Glomerular endothelial cell (primary cell): Measurements from ENCODE around the gene FAM107B. TPM values are rescaled to one million over a fixed set of nuclear protein-coding genes. Genes with fewer than 3 reads are reported as not detected.

Experiments used
- DNase-seq: peaks from one replicate; pipeline ENCODE4 v3.0.0-alpha.2; 2011; ENCODE audit warnings: low read depth, low spot score; ENCODE audit errors: extremely low read depth
- total RNA-seq: library from RNA; depleted of rRNA; stranded (reverse); fragments of >200 nt; gene quantifications from 2 replicates; pipeline ENCODE4 v1.2.3, GENCODE V29; 2015

The FAM107B gene
- total RNA-seq, 1 donor from 2014 or later, result 81.1 TPM

DNA sequence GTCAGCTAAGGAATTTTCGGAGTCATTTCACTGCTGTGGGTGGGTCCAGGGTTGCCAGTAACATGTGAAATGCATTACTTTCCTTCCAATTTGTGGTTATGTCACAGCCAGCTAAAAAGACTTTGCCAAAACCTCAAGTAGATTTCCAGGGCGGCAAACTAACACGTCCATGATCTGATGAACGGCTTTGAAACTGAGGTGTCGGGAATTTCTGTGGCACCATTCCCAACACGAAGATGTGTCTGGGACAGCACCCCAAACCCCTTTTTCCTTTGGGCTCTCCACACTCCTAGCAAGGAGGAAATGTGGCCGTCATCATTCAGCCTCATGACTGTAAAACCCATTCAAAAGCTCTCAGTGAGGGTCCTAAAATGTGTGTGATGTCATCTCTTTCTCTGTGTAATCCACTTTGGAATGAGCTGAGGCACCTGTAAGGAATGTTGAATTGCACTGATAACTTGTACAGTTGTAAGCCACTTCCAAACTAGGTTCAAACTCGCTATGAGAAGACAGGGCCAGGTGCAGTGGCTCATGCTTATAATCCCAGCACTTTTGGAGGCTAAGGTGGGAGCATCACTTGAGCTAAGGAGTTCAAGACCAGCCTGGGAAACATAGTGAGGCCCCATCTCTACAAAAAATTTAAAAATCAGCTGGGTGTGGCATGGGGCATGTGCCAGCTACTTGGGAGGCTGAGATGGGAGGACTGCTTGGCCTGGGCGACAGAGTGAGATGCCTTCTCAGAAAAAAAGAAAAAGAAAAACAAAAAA is 297.9 kb downstream of the FAM107B start:
- no peak for DNase-seq

- DNase-seq, result no peak
These were observed 298.7 kb downstream of the FAM107B start for GRCh38 chr10:14476006-14476405.

DNA sequence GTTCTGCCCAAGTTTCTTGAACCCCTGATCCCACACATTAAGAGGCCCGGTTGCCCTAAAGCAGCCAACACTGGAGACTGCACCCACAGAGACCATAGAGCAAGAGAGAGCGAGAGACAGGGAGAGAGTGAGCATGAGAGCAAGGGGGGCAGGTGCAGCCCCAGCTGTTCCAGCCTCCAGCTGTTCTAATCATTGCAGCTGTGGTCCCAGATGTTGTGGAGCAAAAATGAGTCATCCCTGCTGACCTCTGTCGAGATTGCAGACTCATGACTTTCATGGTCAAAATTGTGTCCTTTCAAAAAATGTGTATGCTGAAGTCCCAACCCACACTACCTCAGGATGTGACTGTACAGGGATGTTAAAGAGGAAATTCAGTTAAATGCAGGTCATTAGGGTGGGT is 300.0 kb downstream of the FAM107B start:
- no peak for DNase-seq

DNA sequence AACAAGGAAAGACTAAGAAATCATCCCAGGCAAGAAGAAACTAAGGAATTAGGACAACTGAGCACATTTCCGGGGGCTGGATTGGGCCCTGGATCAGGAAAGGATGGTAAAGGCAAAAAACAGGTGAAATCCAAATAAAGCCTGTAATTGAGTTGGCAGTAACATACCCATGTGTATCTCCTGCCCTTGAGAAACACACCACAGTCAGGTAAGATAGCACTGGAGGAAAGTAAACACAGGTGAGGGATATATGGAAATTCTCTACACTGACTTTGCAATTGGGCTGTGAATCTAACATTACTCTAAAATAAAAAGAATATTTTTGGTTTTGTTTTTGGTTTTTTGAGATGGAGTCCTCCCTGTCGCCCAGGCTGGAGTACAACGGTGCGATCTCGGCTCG is 303.8 kb downstream of the FAM107B start:
- DNase-seq, result no peak

GRCh38 chr10:14468726-14469125 is 306.0 kb downstream of the FAM107B start:
- no peak for DNase-seq

Other genes starting within 250 kb of the FAM107B start
- gene CDNF, start 63.1 kb upstream of the FAM107B start, total RNA-seq, result 5.8 TPM in 1 of 2 replicates, not detected in the other
- gene HSPA14, start 63.4 kb upstream of the FAM107B start, total RNA-seq, result 8.0 and 10.3 TPM in 2 replicates
- gene MSANTD7, start 63.4 kb upstream of the FAM107B start, total RNA-seq, result 10.5 and 13.8 TPM in 2 replicates
- gene SUV39H2, start 104.0 kb upstream of the FAM107B start, total RNA-seq, result 6.2 and 9.8 TPM in 2 replicates
- 6.9 and 8.8 TPM in 2 replicates for gene DCLRE1C, start 179.2 kb upstream of the FAM107B start, total RNA-seq
- gene MEIG1, start 184.5 kb upstream of the FAM107B start, total RNA-seq, result not detected in 2 replicates